GM06990 (cell line): ENCODE results near the gene ING1.

Source experiments
- DNase-seq: peaks from one replicate; pipeline ENCODE4 v3.0.0-alpha.2; 2011; ENCODE audit not compliant: insufficient read length; ENCODE audit errors: extremely low read depth
- H3K27me3 ChIP-seq: replicated peaks from 2 replicates; pipeline ENCODE4 v1.6.0; 2011; ENCODE audit warnings: low read length; ENCODE audit not compliant: control insufficient read depth, insufficient read depth
- H3K36me3 ChIP-seq: 2 replicates; pipeline ENCODE4 v1.5.1; 2011; ENCODE audit warnings: low read length; ENCODE audit not compliant: control insufficient read depth, insufficient read depth
- H3K4me3 ChIP-seq: replicated peaks from 2 replicates; pipeline ENCODE4 v1.5.1; 2011; ENCODE audit warnings: low read depth, mild to moderate bottlenecking, control low read depth, low read length
- TF ChIP-seq, protein P1 (sequence below): IDR thresholded peaks from 2 replicates; pipeline ENCODE4 v1.5.1; 2011; ENCODE audit warnings: low read length, control low read depth, mild to moderate bottlenecking, inconsistent platforms; ENCODE audit not compliant: insufficient read depth, poor library complexity, severe bottlenecking

The ING1 gene

DNA sequence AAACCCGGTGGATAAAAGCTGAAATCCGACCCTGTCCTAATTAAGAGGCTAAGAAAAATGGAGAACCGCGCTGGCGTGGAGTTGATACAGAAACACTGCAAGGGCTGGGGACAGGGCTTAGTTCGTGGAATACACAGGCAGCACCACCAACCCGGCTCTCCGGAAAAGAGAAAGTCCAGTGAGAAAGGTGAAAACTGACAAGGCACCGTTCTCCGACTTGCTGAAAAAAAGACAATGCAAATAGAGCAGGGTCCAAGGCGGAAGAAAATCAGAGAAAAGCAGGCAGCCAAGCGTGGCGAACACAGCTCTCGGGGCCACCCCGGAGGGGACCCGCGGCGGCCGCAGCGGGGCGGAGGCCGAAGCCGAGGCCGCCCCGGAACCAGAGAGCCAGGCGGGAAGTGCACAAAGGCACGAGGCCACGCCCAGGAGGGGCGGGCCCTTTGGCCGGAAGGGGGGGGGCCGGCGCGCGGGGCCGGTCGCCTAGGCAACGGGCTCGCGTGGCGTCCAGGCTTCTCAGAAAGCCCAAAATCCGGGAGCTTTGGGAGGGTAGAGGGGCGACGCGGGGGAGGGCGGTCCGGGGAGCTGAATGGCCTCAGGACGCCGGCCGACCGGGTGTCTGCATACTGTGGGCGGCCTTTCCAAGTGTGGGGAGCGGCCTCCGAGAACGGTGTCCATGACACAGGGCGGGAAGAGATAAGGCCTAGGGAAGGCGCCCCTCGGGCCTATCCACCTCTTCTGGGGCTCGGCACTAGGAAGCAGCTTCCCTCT is 1.2 kb upstream of the ING1 start:
- TF ChIP-seq, protein P1, sequence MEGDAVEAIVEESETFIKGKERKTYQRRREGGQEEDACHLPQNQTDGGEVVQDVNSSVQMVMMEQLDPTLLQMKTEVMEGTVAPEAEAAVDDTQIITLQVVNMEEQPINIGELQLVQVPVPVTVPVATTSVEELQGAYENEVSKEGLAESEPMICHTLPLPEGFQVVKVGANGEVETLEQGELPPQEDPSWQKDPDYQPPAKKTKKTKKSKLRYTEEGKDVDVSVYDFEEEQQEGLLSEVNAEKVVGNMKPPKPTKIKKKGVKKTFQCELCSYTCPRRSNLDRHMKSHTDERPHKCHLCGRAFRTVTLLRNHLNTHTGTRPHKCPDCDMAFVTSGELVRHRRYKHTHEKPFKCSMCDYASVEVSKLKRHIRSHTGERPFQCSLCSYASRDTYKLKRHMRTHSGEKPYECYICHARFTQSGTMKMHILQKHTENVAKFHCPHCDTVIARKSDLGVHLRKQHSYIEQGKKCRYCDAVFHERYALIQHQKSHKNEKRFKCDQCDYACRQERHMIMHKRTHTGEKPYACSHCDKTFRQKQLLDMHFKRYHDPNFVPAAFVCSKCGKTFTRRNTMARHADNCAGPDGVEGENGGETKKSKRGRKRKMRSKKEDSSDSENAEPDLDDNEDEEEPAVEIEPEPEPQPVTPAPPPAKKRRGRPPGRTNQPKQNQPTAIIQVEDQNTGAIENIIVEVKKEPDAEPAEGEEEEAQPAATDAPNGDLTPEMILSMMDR = no peak
- Histone ChIP-seq H3K4me3 (peak overlapping the region; percentile 96), H3K36me3 (no peaks in the 10 kb centered on the region), H3K27me3 (no peaks in the 10 kb centered on the region)
- DNase-seq = peak; percentile 96

DNA sequence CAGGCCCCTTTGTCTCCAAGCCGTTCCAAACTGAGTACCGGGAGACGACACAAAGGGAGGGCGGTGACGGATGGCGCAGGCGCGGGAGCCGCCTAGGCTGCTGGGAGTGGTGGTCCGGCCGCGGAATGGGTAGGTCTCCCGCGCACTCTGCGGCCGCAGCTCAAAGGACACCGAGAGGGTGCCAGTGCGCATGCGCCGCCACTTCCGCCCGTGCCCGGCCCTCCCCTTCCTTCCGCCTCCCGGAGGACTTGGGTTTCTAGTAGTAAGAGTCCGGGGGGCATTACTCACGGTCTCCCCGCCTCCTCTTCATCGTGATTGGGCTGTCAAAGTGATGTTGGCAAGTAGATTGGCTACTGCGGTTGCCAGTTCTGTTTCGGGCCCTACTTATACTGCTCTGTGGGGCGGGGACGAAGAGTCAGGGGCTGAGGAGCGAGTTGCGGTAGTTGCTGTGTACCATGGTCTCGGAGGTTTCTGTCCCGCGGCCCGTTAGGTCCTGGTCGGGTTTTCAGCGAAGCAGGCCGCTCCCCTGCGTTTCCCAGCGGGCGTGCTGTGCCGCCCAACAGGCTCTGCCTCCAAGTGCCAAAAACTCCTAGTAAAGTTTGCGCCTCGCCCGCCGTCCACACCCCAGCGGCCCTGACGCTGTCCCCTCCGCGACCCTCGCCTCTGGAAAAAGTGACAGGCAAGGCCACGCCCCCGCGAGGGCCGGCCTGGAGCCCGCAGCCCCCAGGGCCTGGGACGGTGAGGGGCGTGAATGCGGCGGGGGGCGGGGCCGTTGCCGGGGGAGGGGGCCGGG is 455 bp upstream of the ING1 start:
- Histone ChIP-seq H3K27me3 (no peaks in the 10 kb centered on the region), H3K4me3 (peak overlapping the region; percentile 96), H3K36me3 (no peaks in the 10 kb centered on the region)
- TF ChIP-seq, protein P1 = no peak
- peak; percentile 100 for DNase-seq

DNA sequence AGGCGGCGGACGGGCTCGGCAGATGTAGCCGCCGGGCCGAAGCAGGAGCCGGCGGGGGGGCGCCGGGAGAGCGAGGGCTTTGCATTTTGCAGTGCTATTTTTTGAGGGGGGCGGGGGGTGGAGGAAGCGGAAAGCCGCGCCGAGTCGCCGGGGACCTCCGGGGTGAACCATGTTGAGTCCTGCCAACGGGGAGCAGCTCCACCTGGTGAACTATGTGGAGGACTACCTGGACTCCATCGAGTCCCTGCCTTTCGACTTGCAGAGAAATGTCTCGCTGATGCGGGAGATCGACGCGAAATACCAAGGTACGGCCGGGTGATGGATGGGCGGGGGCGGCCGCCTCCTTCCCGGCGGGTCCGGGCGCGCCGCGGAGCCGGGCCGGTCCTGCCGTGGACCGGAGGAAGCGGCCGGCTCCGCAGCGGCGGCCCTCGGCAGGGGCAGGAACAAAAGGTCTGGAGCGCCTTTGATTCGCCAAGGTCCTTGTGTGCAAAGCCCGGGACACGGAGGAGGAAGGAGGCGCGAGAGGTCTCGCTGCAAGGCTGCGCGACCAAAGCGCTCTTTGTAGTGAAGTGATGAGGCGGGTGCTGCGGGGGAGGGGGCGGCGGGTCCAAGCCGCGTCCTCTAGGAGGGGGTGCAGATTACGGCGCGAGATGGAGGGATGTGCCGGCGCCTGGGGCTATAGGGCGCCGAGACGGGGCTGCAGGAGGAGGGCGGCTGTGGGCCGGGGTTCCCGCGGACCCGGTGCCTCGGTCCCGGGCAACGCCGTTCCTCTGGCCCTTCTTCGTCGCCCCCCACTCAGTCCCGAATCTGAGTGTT is 689 bp downstream of the ING1 start:
- Histone ChIP-seq H3K4me3 (peak overlapping the region; percentile 82), H3K36me3 (peaks cover 2% of the 10 kb centered on the region), H3K27me3 (no peaks in the 10 kb centered on the region)
- TF ChIP-seq, protein P1 = peak; percentile 38
- peak; percentile 80 for DNase-seq

DNA sequence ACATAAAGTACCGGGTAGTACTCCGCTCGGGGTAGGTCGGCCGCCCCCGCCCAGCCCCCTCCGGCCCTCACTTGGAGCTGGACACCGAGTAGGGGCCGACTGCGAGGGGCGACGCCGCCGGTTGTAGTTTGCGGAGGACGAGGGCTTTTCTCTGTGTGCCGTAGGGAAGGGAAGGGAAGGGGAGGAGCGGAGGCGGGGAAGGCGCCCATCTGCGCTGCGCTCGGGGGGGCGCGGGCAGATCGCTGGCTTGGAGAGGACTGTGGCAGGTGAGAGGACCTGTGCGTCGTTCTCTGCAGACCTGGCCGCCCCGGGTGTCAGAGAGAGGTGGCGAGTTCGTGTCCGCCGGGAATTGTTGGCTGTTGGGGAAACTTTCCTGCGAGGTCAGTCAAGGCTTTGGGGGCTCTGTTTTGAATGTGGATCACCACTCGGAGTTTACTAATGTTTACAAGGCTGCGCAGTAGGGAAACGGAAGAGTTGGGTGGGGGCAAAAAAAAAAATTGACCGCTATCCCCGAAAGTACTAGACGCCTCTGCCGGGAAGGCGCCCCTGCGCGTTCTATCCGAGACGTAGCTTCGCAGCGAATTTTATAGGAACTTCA is 1.4 kb downstream of the ING1 start:
- no peaks in the 10 kb centered on the region for H3K27me3 ChIP-seq
- no peak for DNase-seq
- TF ChIP-seq, protein P1 = no peak
- peak overlapping the region; percentile 82 for H3K4me3 ChIP-seq
- H3K36me3 ChIP-seq = peaks cover 8% of the 10 kb centered on the region
